Effector CD4-positive, alpha-beta T cell (primary cell): Measurements from ENCODE around the gene ZNF582.
"Not testable (repeated sequence)": the region's sequence is repeated elsewhere in the genome, so short reads cannot be mapped to it uniquely, and the experiment has no call there.

ENCODE experiments used
- DNase-seq: peaks from one replicate; pipeline ENCODE4 v3.0.0-alpha.2; 2020

ZNF582 gene

GRCh38 chr19:56350416-56351045, 42.8 kb downstream of the ZNF582 start:
- DNase-seq = peak; percentile 29

GRCh38 chr19:56348289-56348877, 45.0 kb downstream of the ZNF582 start:
- no peak for DNase-seq

- no peak for DNase-seq
These were observed 46.1 kb downstream of the ZNF582 start for GRCh38 chr19:56347163-56347778.

GRCh38 chr19:56341948-56342347, 51.4 kb downstream of the ZNF582 start:
- no peak for DNase-seq

GRCh38 chr19:56339031-56339430, 54.3 kb downstream of the ZNF582 start:
- not testable (repeated sequence) for DNase-seq

GRCh38 chr19:56337077-56337476, 56.3 kb downstream of the ZNF582 start:
- DNase-seq = not testable (repeated sequence)

GRCh38 chr19:56335371-56335770, 58.0 kb downstream of the ZNF582 start:
- not testable (repeated sequence) for DNase-seq

GRCh38 chr19:56333506-56333905, 59.8 kb downstream of the ZNF582 start:
- peak; percentile 22 for DNase-seq
